ENCODE measurements around the gene PNKP. TPM values are rescaled to one million over a fixed set of nuclear protein-coding genes. Genes with fewer than 3 reads are reported as not detected.

PNKP gene
- total RNA-seq, 1 experiment from 2014 or later: 130 TPM

- Histone ChIP-seq H3K4me1 (peaks cover 4% of the 10 kb centered on the region), H3K27me3 (replicated peaks; ENCODE audit: control insufficient read depth, insufficient read depth, low read length) (no peaks in the 10 kb centered on the region), H3K4me3 (ENCODE audit: low read depth, low read length) (no peak overlapping the region), H3K36me3 (ENCODE audit: control insufficient read depth, insufficient read depth, low read length) (peaks cover 12% of the 10 kb centered on the region), H3K9me3 (0 out of 2 replicates have a peak, but pooled peaks cover 4% of the 10 kb centered on the region)
- Mint-ChIP-seq H3K4me1 (ENCODE audit: low read depth, unreplicated experiment) (no peaks in the 10 kb centered on the region), H3K27me3 (ENCODE audit: insufficient read depth, unreplicated experiment) (no peaks in the 10 kb centered on the region), H3K9me3 (ENCODE audit: unreplicated experiment) (no peaks in the 10 kb centered on the region), H3K36me3 (ENCODE audit: insufficient read depth, unreplicated experiment) (peaks cover 36% of the 10 kb centered on the region), H3K4me3 (ENCODE audit: unreplicated experiment) (no peak overlapping the region), H3K27ac (ENCODE audit: unreplicated experiment) (no peak overlapping the region)
- TF ChIP-seq CTCF (IDR thresholded peaks at IDR 0.05; ENCODE audit: insufficient read depth in 1 of 2, low read depth in 1 of 2, low read length in 1 of 2, severe bottlenecking in 1 of 2, unreplicated experiment in 1 of 2): no peak
- POLR2A ChIA-PET: no interaction called here
- CTCF ChIA-PET: interaction anchor here (0.6 kb wide), 1 partner anchor 166 kb away, joined by 5 read pairs; no protein-coding TSS in a partner anchor
- BruUV-seq (replicated peaks): no TSS peak
- intact Hi-C loops (cut with micrococcal nuclease; ENCODE audit: unreplicated experiment): no loop called here
- DNase-seq: peak in 1 of 2 experiments; percentile 31
These were observed 16.7 kb upstream of the PNKP start for GRCh38 chr19:49884109-49884508.

- POLR2A ChIA-PET: no interaction called here
- no peak overlapping the region for H3K4me3 ChIP-seq (ENCODE audit: low read depth, low read length)
- peak in 1 of 2 experiments; percentile 23 for DNase-seq
- BruUV-seq (replicated peaks): no TSS peak
- intact Hi-C loops (cut with micrococcal nuclease; ENCODE audit: unreplicated experiment): no loop called here
- CTCF ChIA-PET: interaction anchor here (0.6 kb wide), 1 partner anchor 22 kb away, joined by 3 read pairs; no protein-coding TSS in a partner anchor
- no peaks in the 10 kb centered on the region for H3K4me1 Mint-ChIP-seq (ENCODE audit: low read depth, unreplicated experiment)
- peaks cover 27% of the 10 kb centered on the region for H3K36me3 Mint-ChIP-seq (ENCODE audit: insufficient read depth, unreplicated experiment)
- peaks cover 9% of the 10 kb centered on the region; the same call in 1 of the 2 replicates for H3K4me1 ChIP-seq
- TF ChIP-seq CTCF (IDR thresholded peaks at IDR 0.05; ENCODE audit: insufficient read depth in 1 of 2, low read depth in 1 of 2, low read length in 1 of 2, severe bottlenecking in 1 of 2, unreplicated experiment in 1 of 2): no peak
- H3K9me3 ChIP-seq: 0 out of 2 replicates have a peak, but pooled peaks cover 4% of the 10 kb centered on the region
- H3K36me3 ChIP-seq (ENCODE audit: control insufficient read depth, insufficient read depth, low read length): peaks cover 13% of the 10 kb centered on the region
- no peaks in the 10 kb centered on the region for H3K27me3 ChIP-seq (replicated peaks; ENCODE audit: control insufficient read depth, insufficient read depth, low read length)
- H3K27me3 Mint-ChIP-seq (ENCODE audit: insufficient read depth, unreplicated experiment): no peaks in the 10 kb centered on the region
- no peak overlapping the region for H3K4me3 Mint-ChIP-seq (ENCODE audit: unreplicated experiment)
- no peak overlapping the region for H3K27ac Mint-ChIP-seq (ENCODE audit: unreplicated experiment)
- H3K9me3 Mint-ChIP-seq (ENCODE audit: unreplicated experiment): no peaks in the 10 kb centered on the region
These were observed 15.7 kb upstream of the PNKP start for GRCh38 chr19:49883094-49883493.

- H3K9me3 ChIP-seq: 0 out of 2 replicates have a peak, but pooled peaks cover 4% of the 10 kb centered on the region
- peaks cover 13% of the 10 kb centered on the region for H3K36me3 ChIP-seq (ENCODE audit: control insufficient read depth, insufficient read depth, low read length)
- H3K27ac Mint-ChIP-seq (ENCODE audit: unreplicated experiment): no peak overlapping the region
- H3K4me1 Mint-ChIP-seq (ENCODE audit: low read depth, unreplicated experiment): no peaks in the 10 kb centered on the region
- H3K4me3 Mint-ChIP-seq (ENCODE audit: unreplicated experiment): no peak overlapping the region
- H3K4me1 ChIP-seq: peaks cover 9% of the 10 kb centered on the region; the same call in 1 of the 2 replicates
- intact Hi-C loops (cut with micrococcal nuclease; ENCODE audit: unreplicated experiment): no loop called here
- H3K27me3 ChIP-seq (replicated peaks; ENCODE audit: control insufficient read depth, insufficient read depth, low read length): no peaks in the 10 kb centered on the region
- peaks cover 23% of the 10 kb centered on the region for H3K36me3 Mint-ChIP-seq (ENCODE audit: insufficient read depth, unreplicated experiment)
- no peak for TF ChIP-seq CTCF (IDR thresholded peaks at IDR 0.05; ENCODE audit: insufficient read depth in 1 of 2, low read depth in 1 of 2, low read length in 1 of 2, severe bottlenecking in 1 of 2, unreplicated experiment in 1 of 2)
- CTCF ChIA-PET: interaction anchor here (0.6 kb wide), 1 partner anchor 22 kb away, joined by 3 read pairs; no protein-coding TSS in a partner anchor
- no peaks in the 10 kb centered on the region for H3K27me3 Mint-ChIP-seq (ENCODE audit: insufficient read depth, unreplicated experiment)
- POLR2A ChIA-PET: no interaction called here
- DNase-seq: peak in 1 of 2 experiments; percentile 34
- H3K9me3 Mint-ChIP-seq (ENCODE audit: unreplicated experiment): no peaks in the 10 kb centered on the region
- no peak overlapping the region for H3K4me3 ChIP-seq (ENCODE audit: low read depth, low read length)
- BruUV-seq (replicated peaks): no TSS peak
These were observed 15.3 kb upstream of the PNKP start for GRCh38 chr19:49882643-49883042.

All from Caco-2 (cell line).